ENCODE results near the gene ZNF366.

DNA sequence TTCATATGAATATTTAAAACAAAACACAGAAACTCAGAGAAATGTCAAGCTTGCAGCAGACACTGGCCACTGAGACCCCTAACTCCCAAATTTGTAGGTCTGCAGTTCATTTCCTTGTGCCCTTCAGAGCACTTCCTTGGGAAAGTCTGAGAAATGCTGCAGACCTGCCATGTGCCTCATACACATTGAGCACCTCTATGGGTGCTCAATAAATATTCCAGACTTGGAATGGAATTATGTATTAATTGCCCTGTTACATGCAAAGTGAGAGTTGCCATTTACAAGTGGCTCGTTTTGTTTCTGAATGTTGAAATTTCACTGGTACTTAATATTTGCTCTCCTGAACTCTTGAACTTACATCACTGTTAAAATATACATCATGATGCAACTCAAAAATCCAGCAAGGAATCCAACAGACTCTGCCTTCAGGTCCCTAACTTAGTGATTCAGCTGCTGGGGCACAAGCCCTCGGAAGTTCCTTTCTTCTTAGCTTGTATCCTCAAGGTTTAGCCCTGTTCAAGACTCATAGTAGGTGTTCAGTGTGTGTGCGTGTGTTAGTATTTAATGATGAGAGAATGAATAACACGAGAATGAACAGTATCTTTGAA is 96.4 kb downstream of the ZNF366 start:
- TF ChIP-seq, protein P1, sequence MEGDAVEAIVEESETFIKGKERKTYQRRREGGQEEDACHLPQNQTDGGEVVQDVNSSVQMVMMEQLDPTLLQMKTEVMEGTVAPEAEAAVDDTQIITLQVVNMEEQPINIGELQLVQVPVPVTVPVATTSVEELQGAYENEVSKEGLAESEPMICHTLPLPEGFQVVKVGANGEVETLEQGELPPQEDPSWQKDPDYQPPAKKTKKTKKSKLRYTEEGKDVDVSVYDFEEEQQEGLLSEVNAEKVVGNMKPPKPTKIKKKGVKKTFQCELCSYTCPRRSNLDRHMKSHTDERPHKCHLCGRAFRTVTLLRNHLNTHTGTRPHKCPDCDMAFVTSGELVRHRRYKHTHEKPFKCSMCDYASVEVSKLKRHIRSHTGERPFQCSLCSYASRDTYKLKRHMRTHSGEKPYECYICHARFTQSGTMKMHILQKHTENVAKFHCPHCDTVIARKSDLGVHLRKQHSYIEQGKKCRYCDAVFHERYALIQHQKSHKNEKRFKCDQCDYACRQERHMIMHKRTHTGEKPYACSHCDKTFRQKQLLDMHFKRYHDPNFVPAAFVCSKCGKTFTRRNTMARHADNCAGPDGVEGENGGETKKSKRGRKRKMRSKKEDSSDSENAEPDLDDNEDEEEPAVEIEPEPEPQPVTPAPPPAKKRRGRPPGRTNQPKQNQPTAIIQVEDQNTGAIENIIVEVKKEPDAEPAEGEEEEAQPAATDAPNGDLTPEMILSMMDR (IDR thresholded peaks at IDR 0.05) = no peak
- no peak for TF ChIP-seq POLR2A (IDR thresholded peaks at IDR 0.05)
- no peak for TF ChIP-seq EP300 (IDR thresholded peaks at IDR 0.05)

All from ovary (tissue), 3 donors.